K562 (cell line): ENCODE measurements around the gene DNALI1. TPM values are rescaled to one million over a fixed set of nuclear protein-coding genes. Genes with fewer than 3 reads are reported as not detected.

Experiments
- NRF1 ChIP-seq, 2 experiments: fragments of 450-650 bp; IDR thresholded peaks in 1 of 2; conservative IDR thresholded peaks in 1 of 2; 2 replicates each; pipeline ENCODE4 v1.6.1; 2014; ENCODE audit warnings: mild to moderate bottlenecking in 2 of 2
- ZBTB11 ChIP-seq, 3 experiments: fragments of 200-800 bp in 1 of 3; fragments of 250-450 bp in 1 of 3; fragments of 450-650 bp in 1 of 3; sonication (Bioruptor Pico) in 1 of 3; sonication (Bioruptor generic) in 1 of 3; formaldehyde crosslinking in 1 of 3; IDR thresholded peaks; 2 replicates each; pipeline versions ENCODE4 v1.6.1 to v1.8.0; 2016 to 2022; ENCODE audit warnings: mild to moderate bottlenecking in 2 of 3, missing genetic modification characterization in 2 of 3, missing compliant biosample characterization in 1 of 3, moderate library complexity in 1 of 3
- ZBTB43 ChIP-seq: sonication (generic); formaldehyde crosslinking; IDR thresholded peaks from 2 replicates; pipeline ENCODE4 v1.8.0; 2023; ENCODE audit warnings: mild to moderate bottlenecking, missing genetic modification reagents
- ZFP36 ChIP-seq: fragments of 150-350 bp; IDR thresholded peaks from 2 replicates; pipeline ENCODE4 v1.6.1; 2018; ENCODE audit warnings: low read length, low read depth; ENCODE audit not compliant: partially characterized antibody
- polyA plus RNA-seq, 8 experiments: library from polyadenylated mRNA; depleted of rRNA in 4 of 8; stranded (reverse) in 5 of 8; unstranded in 3 of 8; fragments of >200 nt; fragmentation: Nextera tagmentation in 2 of 8; fragmentation: Illumina TruSeq in 1 of 8; extraction: Ambion mirVana in 2 of 8; extraction: Trizol in 1 of 8; gene quantifications; 2 replicates each; pipeline versions ENCODE4 v1.2.1 to v1.2.3, GENCODE V29; 2011 to 2014; ENCODE audit warnings: inconsistent platforms in 1 of 8, missing spikeins in 1 of 8
- total RNA-seq, 7 experiments: library from RNA; depleted of rRNA in 6 of 7; stranded (reverse); fragments of >200 nt in 6 of 7; fragmentation: Illumina TruSeq in 2 of 7; extraction: Trizol in 2 of 7; gene quantifications; 2 replicates each; pipeline versions ENCODE4 v1.2.1 to v1.2.3, GENCODE V29; 2011 to 2021; ENCODE audit warnings: low replicate concordance in 1 of 7

DNALI1 gene
- total and polyA plus RNA-seq, 9 of the 15 experiments (the other 6 are each of a cell fraction or from before 2014, with no cell fraction given): 0.87 to 5.6 (median 1.2) TPM

GRCh38 chr1:37553927-37554808 lies 2.6 kb upstream of the DNALI1 start, which contains the start of gene SNIP1 (continued):
- TF ChIP-seq ZBTB43 (peak; percentile 57; the same call in 1 of the 2 replicates), NRF1 (conservative IDR thresholded peaks at IDR 0.05 in 1 of 2, IDR thresholded peaks at IDR 0.05 in 1 of 2) (peak; percentile 41 to 53; a peak in 3 of 4 replicates), ZBTB11 (CRISPR knock-in tag; IDR thresholded peaks at IDR 0.05) (peak in 2 of 3 experiments; percentile 21 to 68; a peak in 1 of 6 replicates), ZFP36 (no peak)
